ENCODE data around the gene FAM83B.
"Not testable (repeated sequence)": the region's sequence is repeated elsewhere in the genome, so short reads cannot be mapped to it uniquely, and the experiment has no call there.

Gene FAM83B

DNA sequence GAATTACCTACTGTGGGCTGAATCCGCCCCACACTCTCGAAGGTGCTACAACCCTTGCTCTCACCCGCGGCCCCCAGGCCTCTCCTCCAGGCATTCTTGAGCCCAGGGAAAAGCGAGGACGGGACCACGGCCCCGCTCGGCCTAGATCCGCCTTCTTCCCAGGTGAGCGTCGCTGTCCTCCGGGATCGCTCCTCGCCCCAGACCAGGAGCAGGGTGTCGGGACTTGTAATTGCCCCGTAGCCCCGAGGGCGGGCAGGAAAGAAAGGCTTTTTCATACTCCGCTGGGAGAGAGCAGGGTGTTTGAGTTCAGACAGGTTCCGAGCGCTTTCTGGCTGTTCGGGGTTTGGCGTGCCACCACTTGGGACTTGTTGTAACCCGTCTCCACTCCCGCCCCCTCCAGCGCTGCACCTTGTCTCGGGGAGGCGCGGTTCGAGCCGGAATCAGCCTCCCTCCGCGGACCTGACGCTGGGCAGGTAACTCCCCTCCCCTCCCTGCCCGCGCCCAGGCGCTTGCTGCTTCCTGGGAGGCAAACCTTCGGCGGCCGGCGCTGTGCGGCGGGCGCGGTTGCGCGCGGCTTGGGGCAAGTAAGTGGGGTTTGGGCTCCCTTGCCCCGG lies at the start of gene FAM83B:
FAM83B (plus strand) TSS at position 529 of the 614 bp plus-strand sequence. CDS start 23,476 bp downstream, outside the sequence.
- Histone ChIP-seq H3K36me3 (ENCODE audit: low read depth) (peaks cover 3% of the 10 kb centered on the region; the same call in 1 of the 2 replicates), H3K27me3 (ENCODE audit: insufficient read depth, poor library complexity, severe bottlenecking) (no peaks in the 10 kb centered on the region), H3K27ac (ENCODE audit: poor library complexity, severe bottlenecking) (peak within 1 kb of the TSS; percentile 92), H3K4me1 (ENCODE audit: insufficient read depth, poor library complexity, severe bottlenecking) (peaks cover 17% of the 10 kb centered on the region), H3K9me3 (ENCODE audit: severe bottlenecking) (no peaks in the 10 kb centered on the region), H3K4me3 (ENCODE audit: severe bottlenecking) (peak within 1 kb of the TSS; percentile 73)
- peak; percentile 79 for ATAC-seq (ENCODE audit: low read depth)
- TF ChIP-seq, protein P1, sequence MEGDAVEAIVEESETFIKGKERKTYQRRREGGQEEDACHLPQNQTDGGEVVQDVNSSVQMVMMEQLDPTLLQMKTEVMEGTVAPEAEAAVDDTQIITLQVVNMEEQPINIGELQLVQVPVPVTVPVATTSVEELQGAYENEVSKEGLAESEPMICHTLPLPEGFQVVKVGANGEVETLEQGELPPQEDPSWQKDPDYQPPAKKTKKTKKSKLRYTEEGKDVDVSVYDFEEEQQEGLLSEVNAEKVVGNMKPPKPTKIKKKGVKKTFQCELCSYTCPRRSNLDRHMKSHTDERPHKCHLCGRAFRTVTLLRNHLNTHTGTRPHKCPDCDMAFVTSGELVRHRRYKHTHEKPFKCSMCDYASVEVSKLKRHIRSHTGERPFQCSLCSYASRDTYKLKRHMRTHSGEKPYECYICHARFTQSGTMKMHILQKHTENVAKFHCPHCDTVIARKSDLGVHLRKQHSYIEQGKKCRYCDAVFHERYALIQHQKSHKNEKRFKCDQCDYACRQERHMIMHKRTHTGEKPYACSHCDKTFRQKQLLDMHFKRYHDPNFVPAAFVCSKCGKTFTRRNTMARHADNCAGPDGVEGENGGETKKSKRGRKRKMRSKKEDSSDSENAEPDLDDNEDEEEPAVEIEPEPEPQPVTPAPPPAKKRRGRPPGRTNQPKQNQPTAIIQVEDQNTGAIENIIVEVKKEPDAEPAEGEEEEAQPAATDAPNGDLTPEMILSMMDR (IDR thresholded peaks at IDR 0.05; ENCODE audit: poor library complexity, severe bottlenecking): no peak
- DNase-seq (ENCODE audit: low spot score): peak; percentile 94

DNA sequence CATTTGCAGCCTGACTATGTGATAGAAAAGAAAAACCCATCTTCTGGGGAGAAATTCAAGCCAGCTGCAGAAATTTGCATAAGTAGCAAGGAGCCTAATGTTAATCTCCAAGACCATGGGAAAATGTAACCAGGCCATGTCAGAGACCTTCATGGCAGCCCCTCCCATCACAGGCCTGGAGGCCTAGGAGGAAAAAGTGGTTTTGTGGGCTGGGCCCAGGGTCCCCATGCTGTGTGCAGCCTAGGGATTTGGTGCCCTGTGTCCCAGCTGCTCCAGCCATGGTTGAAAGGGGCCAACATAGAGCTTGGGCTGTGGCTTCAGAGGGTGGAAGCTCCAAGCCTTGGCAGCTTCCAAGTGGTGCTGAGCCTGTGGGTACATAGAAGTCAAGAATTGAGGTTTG lies 49.7 kb upstream of the FAM83B start:
- H3K4me1 ChIP-seq (ENCODE audit: insufficient read depth, poor library complexity, severe bottlenecking); DNase-seq (ENCODE audit: low spot score); H3K36me3 ChIP-seq (ENCODE audit: low read depth); H3K4me3 ChIP-seq (ENCODE audit: severe bottlenecking); ATAC-seq (ENCODE audit: low read depth); H3K27me3 ChIP-seq (ENCODE audit: insufficient read depth, poor library complexity, severe bottlenecking); H3K27ac ChIP-seq (ENCODE audit: poor library complexity, severe bottlenecking); H3K9me3 ChIP-seq (ENCODE audit: severe bottlenecking): not testable (repeated sequence)

GRCh38 chr6:54800050-54800600 lies 46.4 kb upstream of the FAM83B start:
- Histone ChIP-seq H3K27ac (ENCODE audit: poor library complexity, severe bottlenecking) (no peak overlapping the region), H3K4me3 (ENCODE audit: severe bottlenecking) (no peak overlapping the region), H3K27me3 (ENCODE audit: insufficient read depth, poor library complexity, severe bottlenecking) (no peaks in the 10 kb centered on the region), H3K4me1 (ENCODE audit: insufficient read depth, poor library complexity, severe bottlenecking) (peaks cover 18% of the 10 kb centered on the region), H3K9me3 (ENCODE audit: severe bottlenecking) (no peaks in the 10 kb centered on the region), H3K36me3 (ENCODE audit: low read depth) (no peaks in the 10 kb centered on the region)
- TF ChIP-seq, protein P1 (IDR thresholded peaks at IDR 0.05; ENCODE audit: poor library complexity, severe bottlenecking): no peak
- ATAC-seq (ENCODE audit: low read depth): no peak
- no peak for DNase-seq (ENCODE audit: low spot score)

DNA sequence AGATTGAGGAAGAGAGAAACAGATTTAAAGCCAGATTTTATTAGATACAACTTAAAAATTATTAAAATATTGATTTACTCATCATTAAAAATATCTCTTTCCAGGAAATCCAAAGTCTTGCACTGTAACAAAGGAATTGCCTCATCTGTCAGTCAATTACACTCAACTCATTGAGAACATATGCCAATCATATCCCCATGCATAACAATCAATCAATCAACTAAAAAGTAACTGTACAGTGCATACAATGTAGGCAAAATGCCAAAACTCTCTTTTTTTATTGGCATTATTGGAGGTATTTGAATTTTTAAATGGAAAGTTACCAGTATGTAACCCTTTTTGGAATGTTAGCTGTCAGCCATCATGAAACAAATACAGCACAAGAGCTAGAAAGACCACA lies 45.3 kb upstream of the FAM83B start:
- no peak for ATAC-seq (ENCODE audit: low read depth)

GRCh38 chr6:54801669-54802068 lies 44.9 kb upstream of the FAM83B start:
- H3K27me3 ChIP-seq (ENCODE audit: insufficient read depth, poor library complexity, severe bottlenecking): no peaks in the 10 kb centered on the region
- H3K27ac ChIP-seq (ENCODE audit: poor library complexity, severe bottlenecking): peak overlapping the region; percentile 12
- no peak for DNase-seq (ENCODE audit: low spot score)
- H3K4me3 ChIP-seq (ENCODE audit: severe bottlenecking): no peak overlapping the region
- H3K9me3 ChIP-seq (ENCODE audit: severe bottlenecking): no peaks in the 10 kb centered on the region
- ATAC-seq (ENCODE audit: low read depth): peak; percentile 89
- H3K36me3 ChIP-seq (ENCODE audit: low read depth): no peaks in the 10 kb centered on the region
- TF ChIP-seq, protein P1 (IDR thresholded peaks at IDR 0.05; ENCODE audit: poor library complexity, severe bottlenecking): no peak
- H3K4me1 ChIP-seq (ENCODE audit: insufficient read depth, poor library complexity, severe bottlenecking): peaks cover 18% of the 10 kb centered on the region

More for the DNA sequence above, 45.3 kb upstream of the FAM83B start:
- Histone ChIP-seq H3K36me3 (ENCODE audit: low read depth) (no peaks in the 10 kb centered on the region), H3K27me3 (ENCODE audit: insufficient read depth, poor library complexity, severe bottlenecking) (no peaks in the 10 kb centered on the region), H3K27ac (ENCODE audit: poor library complexity, severe bottlenecking) (no peak overlapping the region), H3K4me1 (ENCODE audit: insufficient read depth, poor library complexity, severe bottlenecking) (peaks cover 18% of the 10 kb centered on the region), H3K4me3 (ENCODE audit: severe bottlenecking) (no peak overlapping the region), H3K9me3 (ENCODE audit: severe bottlenecking) (no peaks in the 10 kb centered on the region)
- no peak for DNase-seq (ENCODE audit: low spot score)
- TF ChIP-seq, protein P1 (IDR thresholded peaks at IDR 0.05; ENCODE audit: poor library complexity, severe bottlenecking): no peak
